GM10248 (cell line): ENCODE measurements around the gene PSMD5.

Source experiments
- CTCF ChIA-PET: fragments of 300-600 bp; sonication (Branson Sonifier 250); formaldehyde crosslinking; extraction: SDS; loops from one replicate; lab custom pipeline; 2021; ENCODE audit warnings: antibody characterized with exemption; lab: Yijun Ruan, JAX
- POLR2A ChIA-PET: fragments of 350-650 bp; sonication (Branson Sonifier 250); formaldehyde crosslinking; extraction: SDS; loops from one replicate; lab custom pipeline; 2020; ENCODE audit warnings: antibody characterized with exemption; lab: Yijun Ruan, JAX
- DNase-seq: peaks from one replicate; pipeline ENCODE4 v3.0.0; 2012; ENCODE audit errors: extremely low spot score
- TF ChIP-seq, protein P1 (sequence below): IDR thresholded peaks from 2 replicates; pipeline ENCODE4 v1.5.1; 2012; ENCODE audit warnings: mild to moderate bottlenecking, low read depth; ENCODE audit errors: extremely low read depth, missing control alignments, control extremely low read depth

PSMD5 gene

DNA sequence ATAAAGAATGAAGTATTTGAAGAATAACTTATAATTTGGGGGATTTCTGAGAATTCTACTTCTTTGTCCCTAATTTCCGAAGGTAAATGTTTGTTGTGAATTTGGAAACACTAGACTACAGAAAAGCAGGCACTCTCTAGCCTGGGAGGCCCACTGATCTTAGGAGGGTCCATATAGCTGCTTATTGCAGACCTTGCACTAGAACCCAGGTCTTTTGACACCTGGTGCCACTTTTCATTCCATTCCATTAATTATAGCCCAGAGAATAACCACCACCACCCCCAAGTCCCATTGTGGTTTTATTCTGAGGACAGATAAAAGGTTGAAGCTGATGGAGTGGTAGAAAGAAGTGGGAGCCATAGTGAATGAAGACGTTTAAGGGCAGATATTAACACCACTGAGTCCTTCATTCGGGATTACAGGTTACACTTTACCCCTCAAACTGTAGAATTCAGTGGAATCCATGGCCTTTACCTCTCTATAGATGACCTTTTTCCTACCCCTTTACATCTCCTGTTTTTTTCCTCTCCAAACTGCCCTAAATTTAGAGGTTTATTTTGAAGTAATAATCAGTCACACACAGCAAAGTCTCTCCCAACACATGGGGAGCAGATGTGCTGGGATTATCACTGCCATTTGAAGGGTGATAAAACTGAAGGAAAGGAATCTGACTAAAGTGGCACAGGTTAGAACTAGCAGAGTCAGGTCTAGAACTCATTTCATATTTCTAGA lies 12.0 kb upstream of the PSMD5 start:
- ChIA-PET CTCF (no interaction called here), POLR2A (no interaction called here)
- no peak for DNase-seq
- TF ChIP-seq, protein P1, sequence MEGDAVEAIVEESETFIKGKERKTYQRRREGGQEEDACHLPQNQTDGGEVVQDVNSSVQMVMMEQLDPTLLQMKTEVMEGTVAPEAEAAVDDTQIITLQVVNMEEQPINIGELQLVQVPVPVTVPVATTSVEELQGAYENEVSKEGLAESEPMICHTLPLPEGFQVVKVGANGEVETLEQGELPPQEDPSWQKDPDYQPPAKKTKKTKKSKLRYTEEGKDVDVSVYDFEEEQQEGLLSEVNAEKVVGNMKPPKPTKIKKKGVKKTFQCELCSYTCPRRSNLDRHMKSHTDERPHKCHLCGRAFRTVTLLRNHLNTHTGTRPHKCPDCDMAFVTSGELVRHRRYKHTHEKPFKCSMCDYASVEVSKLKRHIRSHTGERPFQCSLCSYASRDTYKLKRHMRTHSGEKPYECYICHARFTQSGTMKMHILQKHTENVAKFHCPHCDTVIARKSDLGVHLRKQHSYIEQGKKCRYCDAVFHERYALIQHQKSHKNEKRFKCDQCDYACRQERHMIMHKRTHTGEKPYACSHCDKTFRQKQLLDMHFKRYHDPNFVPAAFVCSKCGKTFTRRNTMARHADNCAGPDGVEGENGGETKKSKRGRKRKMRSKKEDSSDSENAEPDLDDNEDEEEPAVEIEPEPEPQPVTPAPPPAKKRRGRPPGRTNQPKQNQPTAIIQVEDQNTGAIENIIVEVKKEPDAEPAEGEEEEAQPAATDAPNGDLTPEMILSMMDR, result no peak

DNA sequence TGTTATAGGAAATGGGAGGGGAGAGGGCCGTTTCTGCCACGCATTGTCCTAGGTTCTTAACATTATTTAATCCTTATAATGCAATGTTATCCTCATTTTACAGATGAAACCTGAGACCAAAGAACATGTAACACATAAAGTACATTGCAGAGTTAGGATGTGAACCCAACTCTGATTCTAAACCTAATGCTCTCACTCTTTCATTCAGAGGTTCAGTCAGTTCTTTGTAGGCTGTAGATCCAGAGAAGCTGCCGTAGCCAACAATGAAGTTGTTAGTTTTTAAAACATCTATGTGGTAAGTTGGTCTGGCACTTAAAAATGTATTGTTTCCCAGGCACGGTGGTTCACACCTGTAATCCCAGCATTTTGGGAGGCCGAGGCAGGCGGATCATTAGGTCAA lies 10.5 kb upstream of the PSMD5 start:
- no peak for DNase-seq
- TF ChIP-seq, protein P1, result no peak
- CTCF ChIA-PET, result no interaction called here
- POLR2A ChIA-PET, result no interaction called here

DNA sequence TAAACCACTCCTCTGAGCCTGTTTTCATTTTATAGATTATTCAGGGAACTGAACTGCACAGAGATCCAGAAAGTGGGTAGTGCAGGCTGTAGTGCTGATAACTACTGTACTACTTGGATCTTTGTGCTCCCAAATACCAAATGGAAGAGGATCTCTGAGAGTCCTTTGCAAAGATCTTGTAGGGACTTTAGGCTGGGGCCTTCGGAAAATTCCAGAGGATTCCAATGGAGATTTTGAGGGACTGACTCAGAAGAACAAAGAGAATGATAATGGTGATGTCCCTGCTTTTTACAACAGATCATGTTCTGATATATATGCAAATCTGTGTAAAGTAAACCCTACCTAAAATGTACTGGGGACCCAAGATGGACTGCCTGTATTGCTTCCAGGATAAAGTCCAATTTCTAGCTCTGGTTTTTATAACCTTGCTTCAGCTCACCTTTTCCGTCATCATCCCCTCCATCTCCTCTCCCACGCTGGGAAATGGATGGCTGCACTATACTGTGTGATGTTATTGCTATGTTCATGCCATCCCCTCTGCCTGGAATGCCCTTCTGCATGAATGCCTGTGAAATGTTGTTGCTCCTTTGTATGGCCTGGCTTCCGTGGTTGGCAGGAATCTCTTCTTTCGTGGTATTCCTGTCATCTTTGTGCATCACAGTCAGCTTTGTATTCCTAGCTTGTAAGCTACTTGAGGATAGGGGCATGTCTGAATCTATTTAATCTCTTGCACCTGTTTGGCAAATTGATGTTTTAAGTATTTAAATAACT lies 9.7 kb upstream of the PSMD5 start:
- ChIA-PET CTCF (interaction anchor here (1.8 kb wide), 1 partner anchor 16 kb away, joined by 4 read pairs; no protein-coding TSS in a partner anchor), POLR2A (interaction anchor here (0.6 kb wide), 1 partner anchor 804 kb away, joined by 3 read pairs; no protein-coding TSS in a partner anchor)

DNA sequence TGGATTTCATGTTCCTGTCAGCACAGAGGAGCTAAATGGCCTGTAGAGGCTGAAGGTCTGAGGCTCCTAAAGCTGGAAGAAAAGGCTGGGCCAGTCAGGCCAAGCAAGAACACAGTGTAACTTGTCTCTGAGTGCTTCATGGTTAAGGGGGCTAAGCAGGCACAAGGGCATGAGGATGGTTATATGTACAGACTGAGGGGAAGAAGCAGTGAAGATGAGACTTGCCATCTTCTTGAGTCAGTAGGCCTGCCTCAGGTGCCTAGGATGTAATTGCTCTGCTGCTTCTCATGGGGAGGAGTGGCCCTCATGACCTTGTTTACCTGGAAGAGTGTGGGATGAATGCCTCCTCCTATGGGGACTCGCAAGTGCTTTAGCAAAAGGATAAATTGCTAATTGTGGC lies 8.7 kb upstream of the PSMD5 start:
- POLR2A ChIA-PET, result no interaction called here
- CTCF ChIA-PET, result interaction anchor here (1.0 to 1.8 kb wide), 2 partner anchors 12 to 16 kb away, joined by 3 to 4 read pairs; no protein-coding TSS in a partner anchor
- DNase-seq, result no peak
- TF ChIP-seq, protein P1, result no peak

More for the DNA sequence above, 9.7 kb upstream of the PSMD5 start:
- no peak for DNase-seq
- TF ChIP-seq, protein P1, result no peak

DNA sequence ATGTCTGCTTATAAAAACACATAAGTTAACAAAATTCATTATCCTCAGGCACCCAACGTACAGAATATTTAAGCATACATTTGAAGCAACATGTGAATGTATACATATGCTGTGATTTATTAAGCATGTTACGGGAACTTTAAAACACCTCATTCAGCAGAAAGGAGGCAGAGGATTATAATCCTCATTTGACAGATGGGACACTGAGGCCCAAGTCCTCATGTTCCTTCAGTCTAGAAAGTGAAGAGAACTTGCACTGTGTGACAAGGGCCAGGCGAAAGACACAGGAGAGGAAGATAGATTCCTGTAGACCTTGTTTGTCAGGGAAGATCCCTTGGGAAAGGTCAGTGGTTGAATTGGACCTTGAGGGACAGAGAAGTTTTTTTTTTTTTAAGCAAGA lies 7.6 kb upstream of the PSMD5 start:
- CTCF ChIA-PET, result interaction anchor here (1.8 kb wide), 1 partner anchor 18 kb away, joined by 4 read pairs; no protein-coding TSS in a partner anchor
- POLR2A ChIA-PET, result no interaction called here
- TF ChIP-seq, protein P1, result no peak
- DNase-seq, result no peak

DNA sequence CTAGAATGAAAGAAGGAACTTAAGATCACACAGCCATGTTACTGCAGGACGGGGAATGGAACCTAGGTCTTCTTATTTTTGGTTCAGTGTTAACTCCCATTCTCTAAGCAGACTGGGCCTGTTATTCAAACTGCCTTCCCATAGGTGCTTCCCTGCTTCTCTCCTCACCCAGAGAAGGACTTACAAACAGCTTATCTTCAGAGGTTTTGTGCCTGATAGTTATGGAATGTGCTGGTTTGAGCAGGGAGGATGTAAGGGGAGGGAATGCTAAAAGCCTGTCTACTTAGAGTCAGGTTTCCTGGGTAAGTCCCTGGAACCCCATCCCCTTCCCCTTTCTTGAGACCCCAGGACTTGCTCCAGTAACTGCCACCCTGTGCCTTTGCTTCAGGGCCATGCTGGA lies 4.2 kb upstream of the PSMD5 start:
- ChIA-PET CTCF (interaction anchor here (0.8 to 1.2 kb wide), 2 partner anchors 24 to 112 kb away, joined by 3 read pairs; no protein-coding TSS in a partner anchor), POLR2A (no interaction called here)
- no peak for DNase-seq
- TF ChIP-seq, protein P1, result no peak
